ENCODE data around the gene KIF24.
"Not testable (repeated sequence)": the region's sequence is repeated elsewhere in the genome, so short reads cannot be mapped to it uniquely, and the experiment has no call there.

The KIF24 gene

GRCh38 chr9:34326690-34327089 is 2.4 kb downstream of the KIF24 start:
- DNase-seq (ENCODE audit: low read depth in 2 of 2): no peak

DNA sequence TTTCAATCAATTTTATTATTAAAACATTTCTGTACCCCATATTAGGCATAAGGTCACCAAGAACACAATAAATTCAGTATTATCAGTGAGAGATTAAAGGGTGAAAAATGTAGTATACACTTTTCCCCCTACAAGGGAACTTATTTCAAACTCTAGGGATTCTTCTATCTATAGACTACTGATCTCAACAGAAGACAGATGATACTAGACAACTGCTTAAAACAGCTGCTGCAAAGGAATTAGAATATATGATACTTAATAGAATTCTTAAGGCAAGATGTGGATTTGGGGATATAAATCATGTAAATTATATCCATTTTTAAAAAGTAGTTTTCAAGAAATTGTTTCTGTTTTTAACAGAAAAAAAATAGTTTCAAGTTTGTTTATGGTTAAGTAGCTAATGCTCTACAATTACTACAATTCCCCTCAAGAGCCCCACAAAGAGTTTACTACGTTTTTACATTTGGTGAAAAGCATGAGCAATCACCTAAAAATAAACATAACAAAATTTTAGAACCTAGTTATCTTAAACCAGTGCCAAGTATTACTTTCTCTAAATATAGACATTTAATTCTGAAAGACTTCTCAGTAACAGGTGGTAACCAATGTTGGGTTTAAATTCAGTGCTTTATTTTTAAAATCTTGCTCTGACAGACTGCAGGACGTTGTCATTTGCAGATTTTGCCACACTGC is 6.0 kb downstream of the KIF24 start:
- DNase-seq (ENCODE audit: low read depth in 2 of 2): no peak

GRCh38 chr9:34321451-34321850 is 7.6 kb downstream of the KIF24 start:
- DNase-seq (ENCODE audit: low read depth in 2 of 2): no peak

GRCh38 chr9:34318163-34318790 is 10.8 kb downstream of the KIF24 start:
- DNase-seq (ENCODE audit: low read depth in 2 of 2): no peak

DNA sequence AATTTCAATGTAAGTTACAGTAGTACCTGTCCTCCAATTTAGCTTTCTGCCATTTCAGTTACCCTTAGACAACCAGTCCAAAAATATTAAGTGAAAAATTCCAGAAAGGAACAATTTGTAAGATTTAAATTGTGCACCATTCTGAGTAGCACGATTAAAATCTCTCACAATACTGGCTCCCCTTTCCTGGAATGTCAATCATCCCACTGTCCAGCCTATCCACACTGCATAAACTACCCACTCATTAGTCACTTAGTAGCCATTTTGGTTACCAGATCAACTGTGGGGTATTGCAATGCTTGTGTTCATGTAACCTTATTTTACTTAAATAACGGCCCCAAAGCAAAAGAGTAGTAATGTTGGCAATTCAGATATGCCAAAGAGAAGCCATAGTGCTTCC is 11.6 kb downstream of the KIF24 start:
- DNase-seq (ENCODE audit: low read depth in 2 of 2): no peak

DNA sequence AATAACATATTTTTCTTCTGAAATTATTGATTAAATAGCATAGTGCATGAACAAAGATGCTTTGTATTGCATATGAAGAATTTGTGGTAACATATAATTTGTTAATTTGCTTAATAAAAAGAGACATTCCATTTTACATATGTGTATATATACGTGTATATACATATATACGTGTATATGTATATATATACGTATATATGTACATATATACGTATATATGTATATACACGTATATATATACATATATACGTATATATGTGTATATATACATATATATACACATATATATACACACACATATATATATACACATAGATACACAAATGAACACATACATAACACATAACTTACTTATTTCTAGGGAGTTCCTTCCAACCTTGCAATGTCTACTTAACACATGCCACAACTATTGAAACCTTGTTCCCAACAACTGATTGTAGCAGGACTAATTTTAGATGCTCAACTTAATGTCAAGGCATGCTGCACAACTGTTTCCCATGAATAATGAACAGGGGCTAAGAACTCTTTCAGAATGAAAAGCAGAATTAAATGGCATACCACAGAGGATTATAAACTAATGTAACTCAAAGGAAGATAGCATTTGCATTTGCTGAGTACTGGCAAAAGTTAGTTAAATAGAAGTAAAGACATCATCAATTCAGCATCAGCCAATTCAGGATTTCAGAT is 17.4 kb downstream of the KIF24 start:
- no peak for DNase-seq (ENCODE audit: low read depth in 2 of 2)

DNA sequence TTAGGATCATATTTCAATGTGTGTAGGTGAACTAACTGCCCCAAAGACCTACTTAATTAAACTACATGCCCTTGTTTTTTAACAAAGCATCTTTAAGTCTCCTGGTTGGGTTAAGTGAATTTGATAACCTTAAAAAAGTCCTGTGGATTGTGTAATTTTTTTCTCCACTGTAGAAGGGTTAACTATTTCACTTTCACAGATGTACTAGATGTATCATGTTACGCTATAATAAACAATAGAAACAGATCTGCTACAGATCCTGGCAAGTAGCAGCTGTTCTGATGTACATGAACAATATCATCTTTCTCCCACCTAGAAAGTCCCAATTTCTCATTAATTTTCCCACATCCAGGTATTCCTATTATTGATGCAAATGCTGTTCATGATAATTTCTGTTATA is 18.9 kb downstream of the KIF24 start:
- DNase-seq (ENCODE audit: low read depth in 2 of 2): no peak

GRCh38 chr9:34308316-34308715 is 20.8 kb downstream of the KIF24 start:
- DNase-seq (ENCODE audit: low read depth in 2 of 2): not testable (repeated sequence)

DNA sequence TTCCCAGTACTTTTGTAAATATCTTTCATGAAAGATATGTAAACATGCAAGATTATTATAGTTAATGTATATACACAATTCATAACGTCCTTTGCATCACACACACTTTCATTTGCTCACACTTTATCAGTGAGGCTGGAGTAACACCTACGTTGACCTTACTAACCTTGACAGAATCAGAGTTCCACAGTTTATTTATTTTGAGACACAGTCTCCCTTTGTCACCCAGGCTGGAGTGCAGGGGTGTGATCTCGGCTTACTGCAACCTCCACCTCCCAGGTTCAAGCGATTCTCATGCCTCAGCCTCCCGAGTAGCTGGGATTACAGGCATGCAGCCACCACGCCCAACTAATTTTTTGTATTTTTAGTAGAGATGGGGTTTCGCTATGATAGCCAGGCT is 28.0 kb downstream of the KIF24 start:
- not testable (repeated sequence) for DNase-seq (ENCODE audit: low read depth in 2 of 2)

DNA sequence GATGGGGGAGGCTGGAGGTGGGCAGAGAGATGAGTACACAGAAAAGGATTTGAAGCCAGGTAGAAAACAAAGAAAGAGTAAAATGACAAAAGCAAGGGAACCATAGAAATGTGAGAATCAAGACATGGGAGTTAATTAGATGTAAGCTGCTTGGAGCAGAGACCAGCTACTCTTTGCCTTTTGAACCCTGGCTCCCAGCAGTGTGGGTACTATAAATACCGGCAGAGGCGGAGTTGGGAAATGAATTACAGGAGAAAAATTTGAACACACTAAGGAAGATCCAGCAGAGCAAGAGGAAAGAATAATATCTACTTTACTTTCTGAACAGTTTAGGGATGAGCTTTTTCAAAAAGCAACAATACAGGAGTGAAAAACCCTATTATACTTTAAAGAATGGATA is 36.5 kb downstream of the KIF24 start:
- DNase-seq (ENCODE audit: low read depth in 2 of 2): no peak

DNA sequence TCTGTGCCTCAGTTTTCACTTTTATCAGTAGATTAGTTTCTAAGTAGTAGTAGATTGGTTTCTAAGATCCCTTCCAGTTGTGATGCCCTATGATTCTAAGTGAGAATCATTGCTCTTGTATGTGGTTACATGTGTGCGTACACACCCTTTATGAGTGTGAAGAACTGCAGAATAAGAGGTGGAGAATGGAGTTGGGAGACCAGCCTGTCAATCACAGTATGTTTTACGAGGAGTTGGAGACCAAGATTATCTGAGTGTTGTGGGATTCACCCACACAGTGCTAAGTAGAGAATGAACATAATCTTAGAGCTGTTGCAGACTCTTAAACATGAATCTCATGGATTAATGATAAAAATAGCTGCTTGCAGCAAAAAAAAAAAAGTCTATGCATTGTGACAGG is 37.6 kb downstream of the KIF24 start:
- no peak for DNase-seq (ENCODE audit: low read depth in 2 of 2)

DNA sequence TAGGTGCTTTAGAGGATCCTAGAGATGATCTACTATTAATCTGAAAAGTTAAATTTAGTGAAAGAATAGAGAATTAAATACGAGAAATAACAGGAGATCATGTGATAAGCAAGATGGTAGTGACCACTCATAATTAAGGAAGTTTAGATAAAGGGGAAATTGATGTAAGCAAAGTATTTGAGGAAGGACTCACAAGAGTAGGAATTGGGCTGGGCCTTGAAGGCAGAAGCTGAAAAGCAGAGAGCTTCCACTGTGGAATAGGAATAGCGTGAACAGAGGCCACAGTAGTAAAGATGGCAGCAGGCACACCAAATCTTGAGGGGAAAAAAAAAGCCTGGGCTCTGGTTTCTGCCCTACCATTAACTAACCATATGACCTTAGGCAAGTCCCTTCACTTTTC is 38.0 kb downstream of the KIF24 start:
- no peak for DNase-seq (ENCODE audit: low read depth in 2 of 2)

DNA sequence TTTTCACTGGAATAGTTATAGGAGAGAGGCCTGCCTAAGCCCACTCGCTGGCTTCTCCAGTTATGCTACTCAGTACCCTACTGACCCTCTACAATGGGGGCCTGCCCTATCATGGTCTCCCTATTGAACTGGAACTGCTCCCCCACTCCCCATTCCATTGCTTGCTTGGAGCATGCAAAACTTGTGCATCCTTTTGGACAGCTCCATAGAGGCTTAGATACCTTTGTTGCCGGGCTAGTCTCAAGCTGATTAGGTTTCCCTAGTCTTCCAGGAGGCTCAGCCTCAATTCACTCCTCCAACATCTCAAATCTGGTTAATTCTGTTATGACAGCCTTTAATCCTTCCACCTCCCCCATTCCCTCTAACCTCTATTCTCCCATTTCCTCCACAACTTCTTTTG is 39.9 kb downstream of the KIF24 start:
- no peak for DNase-seq (ENCODE audit: low read depth in 2 of 2)

DNA sequence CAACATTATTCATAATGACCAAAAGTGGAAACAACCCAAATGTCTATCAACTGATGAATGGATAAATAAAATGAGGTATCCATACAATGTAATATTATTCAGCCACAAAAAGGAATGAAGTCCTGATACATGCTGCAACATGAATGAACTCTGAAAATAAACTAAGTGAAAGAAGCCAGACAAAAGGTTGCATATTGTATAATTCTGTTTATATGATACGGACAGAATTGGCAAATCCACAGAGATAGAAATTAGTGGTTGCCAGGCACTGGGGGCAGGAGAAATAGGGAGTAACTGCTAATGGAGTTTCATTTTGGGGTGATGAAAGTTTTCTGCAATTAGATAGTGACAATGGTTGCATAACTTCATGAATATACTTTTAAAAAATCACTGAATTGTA is 47.0 kb downstream of the KIF24 start:
- DNase-seq (ENCODE audit: low read depth in 2 of 2): no peak

- DNase-seq (ENCODE audit: low read depth in 2 of 2): no peak
Observed at GRCh38 chr9:34279411-34279810, 49.7 kb downstream of the KIF24 start.

Data from fibroblast of skin of left biceps (primary cell).